Subcutaneous adipose tissue (tissue), 4 donors: ENCODE results near the gene RNF11. TPM values are rescaled to one million over a fixed set of nuclear protein-coding genes. Genes with fewer than 3 reads are reported as not detected.

Experiments
- CTCF ChIP-seq: fragments of 450-650 bp; IDR thresholded peaks from one replicate; pipeline ENCODE4 v1.5.1; 2016; ENCODE audit warnings: low read depth, mild to moderate bottlenecking, control low read depth, antibody characterized with exemption, moderate library complexity
- total RNA-seq, 4 donors: library from RNA; depleted of rRNA; stranded (reverse); fragments of >200 nt; gene quantifications; one replicate each; pipeline ENCODE4 v1.1.0, GENCODE V29; 2016

RNF11 gene
- total RNA-seq, 4 donors from 2014 or later, result 77.9 to 138 (median 112) TPM

DNA sequence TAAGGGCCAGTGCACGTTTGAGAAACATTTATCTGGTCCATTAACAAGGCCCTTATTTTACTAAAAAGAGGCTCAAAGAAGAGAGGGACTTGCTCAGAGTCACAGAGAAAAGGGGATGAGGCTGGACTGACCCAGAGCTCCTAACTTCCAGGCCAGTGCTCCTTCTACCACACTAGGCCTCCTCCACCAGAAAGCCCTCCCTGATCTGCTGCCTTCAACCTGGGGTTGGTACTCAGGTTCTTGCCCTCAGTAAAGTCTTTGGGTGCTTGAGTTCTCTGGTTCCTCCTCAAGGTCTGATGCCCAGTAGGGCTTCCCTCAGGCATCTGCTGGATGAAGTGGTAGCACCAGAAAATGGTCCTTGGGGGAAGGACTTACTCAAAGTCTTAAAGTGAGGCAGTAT lies 68.3 kb downstream of the RNF11 start:
- TF ChIP-seq CTCF, result no peak

DNA sequence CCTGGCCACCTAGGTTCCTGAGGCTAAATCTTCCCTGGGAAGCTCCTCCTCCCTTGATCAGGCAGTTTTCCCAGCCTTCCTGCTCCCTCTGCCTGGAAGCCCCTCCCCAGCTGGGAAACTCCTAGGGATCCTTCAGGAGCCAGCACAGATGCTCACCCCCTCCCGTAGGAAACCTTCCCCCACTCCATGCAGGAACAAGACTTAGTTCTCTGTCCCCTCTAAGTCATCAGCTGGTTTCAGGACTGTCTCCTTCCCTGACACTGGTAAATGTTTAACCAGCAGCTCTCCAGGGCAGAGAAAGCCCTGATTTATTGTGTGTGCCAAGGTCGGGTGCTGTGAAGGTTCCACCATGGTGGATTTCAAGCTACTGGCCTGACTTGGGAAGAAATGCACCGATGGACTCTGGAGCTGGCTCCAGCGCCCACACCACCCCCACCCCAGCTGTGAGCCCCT lies 69.3 kb downstream of the RNF11 start:
- TF ChIP-seq CTCF, result no peak

DNA sequence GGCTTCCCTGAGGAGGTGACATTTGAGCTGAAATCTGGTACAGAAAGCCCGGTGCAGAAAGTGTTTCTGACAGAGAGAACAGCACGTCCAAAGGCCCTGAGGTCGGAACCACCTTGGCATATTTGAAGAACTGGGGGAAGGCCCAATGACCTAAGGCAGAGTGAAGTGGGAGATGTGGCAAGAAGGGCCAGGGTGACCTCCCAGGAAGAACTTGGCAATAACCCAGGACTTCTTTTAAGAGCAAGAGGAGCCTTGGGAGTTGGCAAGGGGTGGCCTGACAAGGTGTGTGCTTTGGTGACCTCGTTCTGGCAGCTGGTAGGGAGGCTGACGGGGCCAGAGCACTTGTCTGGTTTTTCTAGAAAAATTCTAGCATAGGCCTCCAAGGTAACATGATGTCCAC lies 70.9 kb downstream of the RNF11 start:
- TF ChIP-seq CTCF, result no peak

GRCh38 chr1:51308636-51309035 lies 72.6 kb downstream of the RNF11 start:
- TF ChIP-seq CTCF, result no peak

DNA sequence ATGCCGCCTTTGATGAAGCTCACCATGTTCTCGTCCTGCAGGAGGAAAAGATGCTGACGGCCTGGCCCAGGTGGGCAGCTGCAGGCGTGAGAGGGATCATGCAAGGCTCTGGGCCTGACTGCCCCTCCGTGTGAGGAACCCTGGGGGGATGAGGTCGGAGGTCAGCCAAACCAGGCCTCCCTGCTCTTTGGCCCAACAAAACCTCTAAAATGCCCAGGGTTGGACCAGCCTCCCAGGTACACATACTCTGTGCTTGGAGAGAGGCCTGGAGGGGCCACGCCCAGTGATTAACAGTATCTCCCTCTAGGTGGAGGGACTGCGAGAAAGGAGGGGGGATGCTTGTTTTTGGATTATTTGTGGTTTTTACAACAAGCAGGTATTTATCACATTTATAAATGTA lies 73.2 kb downstream of the RNF11 start:
- no peak for TF ChIP-seq CTCF

- no peak for TF ChIP-seq CTCF
These were observed 75.0 kb downstream of the RNF11 start for GRCh38 chr1:51310871-51311613.

GRCh38 chr1:51311826-51312225 lies 75.8 kb downstream of the RNF11 start:
- no peak for TF ChIP-seq CTCF
